Psoas muscle (tissue), 8 donors: ENCODE data around the gene CATSPER3. TPM values are rescaled to one million over a fixed set of nuclear protein-coding genes. Genes with fewer than 3 reads are reported as not detected.
A peak's percentile ranks its signal among the peaks of the same experiment; 100 is the strongest.

Source experiments
- ATAC-seq, 4 donors: fragments of 200-7000 bp; cut with Tn5 transposase; one replicate each; pipeline ENCODE4 v1.9.1; 2020; ENCODE audit warnings: moderate library complexity in 3 of 4, mild to moderate bottlenecking in 2 of 4
- DNase-seq, 2 donors: peaks; one replicate each; pipeline ENCODE4 v3.0.0-alpha.2; 2020
- H3K27ac ChIP-seq: fragments of 200-600 bp; one replicate; pipeline ENCODE4 v1.8.0; 2022
- H3K27me3 ChIP-seq, 3 donors: fragments of 200-600 bp in 1 of 3; one replicate each; pipeline versions ENCODE4 v1.6.1 to v1.8.0; 2013 to 2022; ENCODE audit warnings: low read length in 2 of 3, mild to moderate bottlenecking in 2 of 3, moderate library complexity in 1 of 3; ENCODE audit not compliant: insufficient read depth in 3 of 3
- H3K36me3 ChIP-seq, 2 donors: fragments of 200-600 bp in 1 of 2; one replicate each; pipeline versions ENCODE4 v1.6.1 to v1.8.0; 2013 to 2022; ENCODE audit warnings: low read depth in 1 of 2, mild to moderate bottlenecking in 1 of 2, moderate library complexity in 1 of 2; ENCODE audit not compliant: insufficient read depth in 1 of 2
- H3K4me1 ChIP-seq: fragments of 200-600 bp; one replicate; pipeline ENCODE4 v1.8.0; 2022
- H3K4me3 ChIP-seq: fragments of 200-600 bp; one replicate; pipeline ENCODE4 v1.8.0; 2022; ENCODE audit warnings: mild to moderate bottlenecking
- H3K9me3 ChIP-seq: fragments of 200-600 bp; one replicate; pipeline ENCODE4 v1.8.0; 2022
- WGBS, 3 donors: extraction: QIAGEN DNeasy Blood & Tissue Kit; methylation state at CpG; one replicate each; pipeline versions ENCODE4 v1.1.6 to v1.1.7; 2013; 5-methylcytosine and 5-hydroxymethylcytosine counted together
- intact Hi-C, 2 donors: fragments of 100-400 bp; cut with DNase I; formaldehyde crosslinking; loops; one replicate each; pipeline versions ENCODE4 v1.11.0 to v1.14.2; 2022
- polyA plus RNA-seq, 3 donors: library from polyadenylated mRNA; stranded (reverse); fragments of 200-250 nt; gene quantifications; one replicate each; pipeline ENCODE4 v1.2.3, GENCODE V29; 2013
- total RNA-seq, 4 donors: library from RNA; stranded (reverse); fragmentation: NEBNext Ultra II Directional in 2 of 4; extraction: Animal tissue kit (Norgen Biotek cat#: 25700) in 2 of 4; gene quantifications; one replicate each; pipeline versions ENCODE4 v1.2.1 to v1.2.4, GENCODE V29; 2021 to 2023
- TF ChIP-seq, protein P1 (sequence below): fragments of 200-600 bp; IDR thresholded peaks from one replicate; pipeline ENCODE4 v1.8.0; 2022; ENCODE audit warnings: antibody characterized with exemption
- donor health status: healthy with polysubstance abuse.
- donor health status: DM: no; HTN: no; CAD: no; lungs with moderate emphysema.
- donor health status: Bipolar disorder and iron deficiency.
- donor health status: healthy.
- donor health status: DM: yes; HTN: yes; CAD: no.
- donor health status: DM: no; HTN: no; CAD: no.
- donor health status: DM: no; HTN: no; CAD: no.
- donor health status: DM: yes; HTN: yes; CAD: no.

Gene CATSPER3
- total and polyA plus RNA-seq, 7 donors: 0.73 to 1.8 (median 1.4) TPM

- TF ChIP-seq, protein P1, sequence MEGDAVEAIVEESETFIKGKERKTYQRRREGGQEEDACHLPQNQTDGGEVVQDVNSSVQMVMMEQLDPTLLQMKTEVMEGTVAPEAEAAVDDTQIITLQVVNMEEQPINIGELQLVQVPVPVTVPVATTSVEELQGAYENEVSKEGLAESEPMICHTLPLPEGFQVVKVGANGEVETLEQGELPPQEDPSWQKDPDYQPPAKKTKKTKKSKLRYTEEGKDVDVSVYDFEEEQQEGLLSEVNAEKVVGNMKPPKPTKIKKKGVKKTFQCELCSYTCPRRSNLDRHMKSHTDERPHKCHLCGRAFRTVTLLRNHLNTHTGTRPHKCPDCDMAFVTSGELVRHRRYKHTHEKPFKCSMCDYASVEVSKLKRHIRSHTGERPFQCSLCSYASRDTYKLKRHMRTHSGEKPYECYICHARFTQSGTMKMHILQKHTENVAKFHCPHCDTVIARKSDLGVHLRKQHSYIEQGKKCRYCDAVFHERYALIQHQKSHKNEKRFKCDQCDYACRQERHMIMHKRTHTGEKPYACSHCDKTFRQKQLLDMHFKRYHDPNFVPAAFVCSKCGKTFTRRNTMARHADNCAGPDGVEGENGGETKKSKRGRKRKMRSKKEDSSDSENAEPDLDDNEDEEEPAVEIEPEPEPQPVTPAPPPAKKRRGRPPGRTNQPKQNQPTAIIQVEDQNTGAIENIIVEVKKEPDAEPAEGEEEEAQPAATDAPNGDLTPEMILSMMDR: no peak
- Histone ChIP-seq H3K4me1 (peaks cover 9% of the 10 kb centered on the region), H3K27me3 (peaks cover 0 to 13% (median 2%) of the 10 kb centered on the region in 3 donors), H3K27ac (no peak overlapping the region), H3K36me3 (no peaks in the 10 kb centered on the region), H3K4me3 (no peak overlapping the region), H3K9me3 (no peaks in the 10 kb centered on the region)
- intact Hi-C loops: no loop called here
- no peak for DNase-seq
- ATAC-seq: no peak
- 85 to 93% (median 91%) methylated on average over 1 to 2 of the region's 2 CpGs for WGBS, 3 donors
Measured at GRCh38 chr5:135048286-135048685, 80.6 kb downstream of the CATSPER3 start.

DNA sequence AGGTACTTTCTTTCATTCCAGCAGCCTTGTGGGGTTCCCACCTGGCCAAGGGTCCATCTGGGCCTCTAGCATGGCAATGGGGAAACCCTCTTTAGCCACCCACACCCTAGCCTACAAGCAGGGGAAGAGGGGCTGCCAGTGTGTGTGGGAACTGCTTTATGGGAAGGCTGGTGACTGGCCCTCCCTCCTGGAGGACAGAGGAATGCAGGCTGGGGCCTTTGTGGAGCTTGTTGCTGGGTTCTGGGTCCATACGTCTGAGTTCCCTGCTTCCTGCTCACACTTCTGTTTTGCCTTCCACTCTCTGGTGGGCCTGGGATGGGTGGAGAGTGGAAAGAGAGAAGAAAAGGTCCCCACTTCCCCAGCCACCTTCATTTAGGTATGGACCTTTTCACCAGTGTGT, 81.2 kb downstream of the CATSPER3 start:
- TF ChIP-seq, protein P1: no peak
- Histone ChIP-seq H3K9me3 (no peaks in the 10 kb centered on the region), H3K4me3 (no peak overlapping the region), H3K27ac (no peak overlapping the region), H3K27me3 (peaks cover 0 to 7% (median 2%) of the 10 kb centered on the region in 3 donors), H3K4me1 (peaks cover 9% of the 10 kb centered on the region), H3K36me3 (no peaks in the 10 kb centered on the region)
- intact Hi-C loops: no loop called here
- DNase-seq (peak in 1 of 2 donors; percentile 7), ATAC-seq (no peak)
- WGBS, 3 donors: 0 to 33% (median 24%) methylated on average over 1 of the region's 1 CpG

DNA sequence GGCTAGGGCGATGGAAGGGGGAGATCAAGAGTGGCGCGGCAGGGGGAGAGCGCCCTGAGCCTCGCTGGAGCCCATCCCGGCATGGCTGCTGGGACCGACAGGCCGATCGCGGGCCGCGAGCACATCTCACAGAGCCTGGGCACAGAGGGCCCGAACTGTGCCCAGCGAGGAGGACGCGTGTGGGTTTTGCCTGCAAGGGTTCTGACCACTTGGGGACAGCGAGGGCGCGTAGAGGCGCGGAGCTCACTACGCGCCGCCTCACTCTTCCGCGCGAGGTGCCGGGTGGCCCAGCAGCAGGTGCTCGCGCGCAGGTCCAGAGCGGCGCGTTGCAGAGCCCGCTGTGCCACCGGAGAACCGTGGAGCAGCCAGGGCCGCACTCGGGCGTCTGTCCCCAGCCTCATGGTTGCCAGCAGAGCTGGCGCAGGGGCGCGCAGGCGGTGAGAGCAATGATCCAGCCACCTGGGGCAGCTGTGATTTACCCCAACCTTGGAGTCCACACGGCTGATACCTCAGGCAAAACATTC, 82.6 kb downstream of the CATSPER3 start:
- intact Hi-C loops: no loop called here
- WGBS, 3 donors: 37 to 46% (median 37%) methylated on average over 38 to 45 of the region's 45 CpGs
- Histone ChIP-seq H3K4me1 (peaks cover 22% of the 10 kb centered on the region), H3K36me3 (no peaks in the 10 kb centered on the region), H3K9me3 (no peaks in the 10 kb centered on the region), H3K27ac (no peak overlapping the region), H3K27me3 (peaks cover 0 to 3% (median 2%) of the 10 kb centered on the region in 3 donors), H3K4me3 (no peak overlapping the region)
- TF ChIP-seq, protein P1: no peak
- peak in 1 of 2 donors; percentile 40 for DNase-seq
- ATAC-seq: peak in 2 of 4 donors; percentile 22 to 48

- no peak for ATAC-seq
- DNase-seq: peak in 1 of 2 donors; percentile 13
- WGBS, 3 donors: 28 to 57% (median 42%) methylated on average over 3 of the region's 3 CpGs
- intact Hi-C loops: no loop called here
- H3K4me3 ChIP-seq: no peak overlapping the region
- peaks cover 31% of the 10 kb centered on the region for H3K4me1 ChIP-seq
- TF ChIP-seq, protein P1: no peak
- H3K9me3 ChIP-seq: no peaks in the 10 kb centered on the region
- H3K27ac ChIP-seq: no peak overlapping the region
- no peaks in the 10 kb centered on the region for H3K36me3 ChIP-seq
- peaks cover 0 to 3% (median 2%) of the 10 kb centered on the region in 3 donors for H3K27me3 ChIP-seq
Measured at GRCh38 chr5:135051399-135051798, 83.7 kb downstream of the CATSPER3 start.

DNA sequence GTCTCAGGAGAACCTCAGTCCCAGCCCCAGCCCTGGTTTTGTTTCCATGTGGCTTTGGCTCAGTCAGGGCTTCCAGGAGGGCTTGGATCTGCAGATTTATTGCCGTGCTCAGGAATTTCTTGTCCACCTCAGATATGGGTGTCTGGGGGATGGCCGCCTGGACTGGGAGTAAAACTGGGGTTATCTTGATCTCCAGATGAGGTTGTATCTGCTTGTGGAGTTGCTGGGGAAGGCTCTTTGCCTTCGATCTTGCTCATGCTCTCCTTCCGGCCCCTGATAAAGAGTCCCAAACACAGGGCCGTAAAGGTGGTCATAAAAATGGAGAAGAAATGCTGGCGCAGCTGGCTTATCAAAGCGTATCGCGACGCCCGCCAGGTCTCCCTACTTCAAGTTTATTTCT, 84.2 kb downstream of the CATSPER3 start:
- 69 to 83% (median 80%) methylated on average over 11 of the region's 11 CpGs for WGBS, 3 donors
- Histone ChIP-seq H3K4me3 (no peak overlapping the region), H3K9me3 (no peaks in the 10 kb centered on the region), H3K36me3 (no peaks in the 10 kb centered on the region), H3K27ac (no peak overlapping the region), H3K27me3 (peaks cover 0 to 3% (median 0%) of the 10 kb centered on the region in 3 donors), H3K4me1 (peaks cover 35% of the 10 kb centered on the region)
- TF ChIP-seq, protein P1: no peak
- intact Hi-C loops: no loop called here
- ATAC-seq (no peak), DNase-seq (no peak)
